GM23338 (cell line): ENCODE data around the gene USP2. TPM values are rescaled to one million over a fixed set of nuclear protein-coding genes. Genes with fewer than 3 reads are reported as not detected.

Experiments
- ATAC-seq: fragments of 200-7000 bp; cut with Tn5 transposase; 3 replicates; pipeline ENCODE4 v1.9.1; 2020
- DNase-seq: peaks from one replicate; pipeline ENCODE4 v3.0.0-alpha.2; 2015; ENCODE audit warnings: low spot score
- H2AFZ ChIP-seq: fragments of 200-600 bp; sonication (generic); 2 replicates; pipeline ENCODE4 v1.8.0; 2016; ENCODE audit warnings: antibody characterized with exemption, mild to moderate bottlenecking, moderate library complexity
- H3F3A ChIP-seq: fragments of 200-600 bp; sonication (generic); replicated peaks from 2 replicates; pipeline ENCODE4 v1.8.0; 2017; ENCODE audit warnings: antibody characterized with exemption, mixed run types, low read depth
- H3K27ac ChIP-seq: fragments of 200-600 bp; sonication (generic); 2 replicates; pipeline ENCODE4 v1.6.1; 2016; ENCODE audit warnings: low read depth
- H3K27me3 ChIP-seq: fragments of 200-600 bp; sonication (generic); 2 replicates; pipeline ENCODE4 v1.8.0; 2016; ENCODE audit warnings: mild to moderate bottlenecking, mixed run types, moderate library complexity; ENCODE audit not compliant: insufficient read depth
- H3K36me3 ChIP-seq: fragments of 200-600 bp; sonication (generic); 2 replicates; pipeline ENCODE4 v1.8.0; 2016; ENCODE audit warnings: mild to moderate bottlenecking; ENCODE audit not compliant: insufficient read depth
- H3K4me1 ChIP-seq: fragments of 200-600 bp; sonication (generic); 2 replicates; pipeline ENCODE4 v1.8.0; 2016; ENCODE audit warnings: mild to moderate bottlenecking, moderate library complexity; ENCODE audit not compliant: insufficient read depth
- H3K4me2 ChIP-seq: fragments of 200-600 bp; sonication (generic); 2 replicates; pipeline ENCODE4 v1.7.1; 2017; ENCODE audit warnings: mixed run types
- H3K4me3 ChIP-seq: fragments of 200-600 bp; sonication (generic); 2 replicates; pipeline ENCODE4 v1.6.1; 2016; ENCODE audit warnings: mixed run types
- H3K79me2 ChIP-seq: fragments of 200-600 bp; sonication (generic); replicated peaks from 2 replicates; pipeline ENCODE4 v1.8.0; 2017; ENCODE audit warnings: mild to moderate bottlenecking; ENCODE audit not compliant: insufficient read depth
- H3K9me2 ChIP-seq: fragments of 200-600 bp; sonication (generic); 2 replicates; pipeline ENCODE4 v1.8.0; 2017; ENCODE audit not compliant: insufficient read depth
- H4K20me1 ChIP-seq: fragments of 200-600 bp; sonication (generic); replicated peaks from 2 replicates; pipeline ENCODE4 v1.8.0; 2017; ENCODE audit warnings: mild to moderate bottlenecking; ENCODE audit not compliant: insufficient read depth
- H3K27ac Mint-ChIP-seq: 2 replicates; pipeline ENCODE4 v1.8.0; 2020; ENCODE audit warnings: inconsistent platforms, mild to moderate bottlenecking, moderate library complexity, mixed read lengths
- H3K27me3 Mint-ChIP-seq: 3 replicates; pipeline ENCODE4 v1.8.0; 2022; ENCODE audit warnings: low read depth, mild to moderate bottlenecking, moderate library complexity, mixed read lengths, inconsistent platforms; ENCODE audit not compliant: insufficient read depth, poor library complexity
- H3K36me3 Mint-ChIP-seq: 3 replicates; pipeline ENCODE4 v1.8.0; 2021; ENCODE audit warnings: low read depth, mild to moderate bottlenecking, inconsistent platforms, moderate library complexity, mixed read lengths
- H3K4me1 Mint-ChIP-seq: 3 replicates; pipeline ENCODE4 v1.8.0; 2020; ENCODE audit warnings: mild to moderate bottlenecking, inconsistent platforms, mixed read lengths
- H3K4me3 Mint-ChIP-seq: 3 replicates; pipeline ENCODE4 v1.8.0; 2021; ENCODE audit warnings: moderate library complexity, mild to moderate bottlenecking, inconsistent platforms, mixed read lengths
- H3K9me3 Mint-ChIP-seq: 3 replicates; pipeline ENCODE4 v1.8.0; 2020; ENCODE audit warnings: moderate library complexity, mild to moderate bottlenecking, inconsistent platforms, mixed read lengths
- CREB1 ChIP-seq: fragments of 250-450 bp; sonication (Bioruptor Pico); IDR thresholded peaks from 2 replicates; pipeline ENCODE4 v1.5.0; 2020; ENCODE audit warnings: low read depth, mild to moderate bottlenecking, moderate library complexity
- CTCF ChIP-seq, 2 experiments: fragments of 200-600 bp in 1 of 2; sonication (generic) in 1 of 2; conservative IDR thresholded peaks; 2 replicates each; pipeline versions ENCODE4 v1.5.1 to v1.6.1; 2016 to 2017; ENCODE audit warnings: antibody characterized with exemption in 2 of 2, low read depth in 2 of 2, mild to moderate bottlenecking in 2 of 2, moderate library complexity in 1 of 2
- EZH2 ChIP-seq: fragments of 200-600 bp; sonication (generic); IDR thresholded peaks from one replicate; pipeline ENCODE4 v1.8.0; 2017; ENCODE audit warnings: antibody characterized with exemption, mild to moderate bottlenecking, low read depth; ENCODE audit not compliant: unreplicated experiment
- EZH2phosphoT487 ChIP-seq: fragments of 200-600 bp; sonication (generic); IDR thresholded peaks from one replicate; pipeline ENCODE4 v1.8.1; 2018; ENCODE audit warnings: antibody characterized with exemption; ENCODE audit not compliant: unreplicated experiment
- JUNB ChIP-seq: IDR thresholded peaks from one replicate; pipeline ENCODE4 v1.6.1; 2016; ENCODE audit warnings: antibody characterized with exemption; ENCODE audit not compliant: unreplicated experiment
- NANOG ChIP-seq: IDR thresholded peaks from 2 replicates; pipeline ENCODE4 v1.6.1; 2016; ENCODE audit warnings: antibody characterized with exemption, borderline replicate concordance
- POLR2AphosphoS5 ChIP-seq: IDR thresholded peaks from 2 replicates; pipeline ENCODE4 v1.6.1; 2016; ENCODE audit warnings: antibody characterized with exemption, low read depth
- STAT1 ChIP-seq: IDR thresholded peaks from one replicate; pipeline ENCODE4 v1.6.1; 2016; ENCODE audit warnings: antibody characterized with exemption; ENCODE audit not compliant: unreplicated experiment
- ZNF114 ChIP-seq: fragments of 250-450 bp; sonication (Bioruptor Pico); IDR thresholded peaks from 2 replicates; pipeline ENCODE4 v1.5.0; 2020; ENCODE audit warnings: mild to moderate bottlenecking, moderate library complexity
- ZNF331 ChIP-seq: fragments of 250-450 bp; sonication (Bioruptor Pico); IDR thresholded peaks from 2 replicates; pipeline ENCODE4 v1.5.0; 2020; ENCODE audit warnings: low read depth, mild to moderate bottlenecking, moderate library complexity
- polyA plus RNA-seq: library from polyadenylated mRNA; unstranded; fragments of >200 nt; fragmentation: Nextera tagmentation; extraction: Ambion mirVana; gene quantifications from 2 replicates; pipeline ENCODE4 v1.2.1, GENCODE V29; 2016
- total RNA-seq: library from RNA; depleted of rRNA; stranded (reverse); fragments of >200 nt; shearing (Covaris generic); gene quantifications from 2 replicates; pipeline ENCODE4 v1.2.3, GENCODE V29; 2014
- TF ChIP-seq, protein P1 (sequence below): IDR thresholded peaks from one replicate; pipeline ENCODE4 v1.6.1; 2018; ENCODE audit warnings: antibody characterized with exemption; ENCODE audit not compliant: unreplicated experiment
- TF ChIP-seq, protein P2 (sequence below): IDR thresholded peaks from 2 replicates; pipeline ENCODE4 v1.6.1; 2016; ENCODE audit warnings: antibody characterized with exemption

USP2 gene
- total and polyA plus RNA-seq, 2 experiments from 2014 or later, result 4.9 to 5.0 TPM

GRCh38 chr11:119361941-119362725, 19.4 kb downstream of the USP2 start (continued):
- TF ChIP-seq EZH2 (no peak), CTCF (conservative IDR thresholded peaks at IDR 0.05; ENCODE audit: low read depth in 2 of 2) (no peak), STAT1 (no peak), NANOG (no peak), POLR2AphosphoS5 (no peak), ZNF114 (CRISPR knock-in tag) (no peak), CREB1 (CRISPR knock-in tag) (no peak)
- TF ChIP-seq, protein P1, sequence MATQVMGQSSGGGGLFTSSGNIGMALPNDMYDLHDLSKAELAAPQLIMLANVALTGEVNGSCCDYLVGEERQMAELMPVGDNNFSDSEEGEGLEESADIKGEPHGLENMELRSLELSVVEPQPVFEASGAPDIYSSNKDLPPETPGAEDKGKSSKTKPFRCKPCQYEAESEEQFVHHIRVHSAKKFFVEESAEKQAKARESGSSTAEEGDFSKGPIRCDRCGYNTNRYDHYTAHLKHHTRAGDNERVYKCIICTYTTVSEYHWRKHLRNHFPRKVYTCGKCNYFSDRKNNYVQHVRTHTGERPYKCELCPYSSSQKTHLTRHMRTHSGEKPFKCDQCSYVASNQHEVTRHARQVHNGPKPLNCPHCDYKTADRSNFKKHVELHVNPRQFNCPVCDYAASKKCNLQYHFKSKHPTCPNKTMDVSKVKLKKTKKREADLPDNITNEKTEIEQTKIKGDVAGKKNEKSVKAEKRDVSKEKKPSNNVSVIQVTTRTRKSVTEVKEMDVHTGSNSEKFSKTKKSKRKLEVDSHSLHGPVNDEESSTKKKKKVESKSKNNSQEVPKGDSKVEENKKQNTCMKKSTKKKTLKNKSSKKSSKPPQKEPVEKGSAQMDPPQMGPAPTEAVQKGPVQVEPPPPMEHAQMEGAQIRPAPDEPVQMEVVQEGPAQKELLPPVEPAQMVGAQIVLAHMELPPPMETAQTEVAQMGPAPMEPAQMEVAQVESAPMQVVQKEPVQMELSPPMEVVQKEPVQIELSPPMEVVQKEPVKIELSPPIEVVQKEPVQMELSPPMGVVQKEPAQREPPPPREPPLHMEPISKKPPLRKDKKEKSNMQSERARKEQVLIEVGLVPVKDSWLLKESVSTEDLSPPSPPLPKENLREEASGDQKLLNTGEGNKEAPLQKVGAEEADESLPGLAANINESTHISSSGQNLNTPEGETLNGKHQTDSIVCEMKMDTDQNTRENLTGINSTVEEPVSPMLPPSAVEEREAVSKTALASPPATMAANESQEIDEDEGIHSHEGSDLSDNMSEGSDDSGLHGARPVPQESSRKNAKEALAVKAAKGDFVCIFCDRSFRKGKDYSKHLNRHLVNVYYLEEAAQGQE, result no peak

DNA sequence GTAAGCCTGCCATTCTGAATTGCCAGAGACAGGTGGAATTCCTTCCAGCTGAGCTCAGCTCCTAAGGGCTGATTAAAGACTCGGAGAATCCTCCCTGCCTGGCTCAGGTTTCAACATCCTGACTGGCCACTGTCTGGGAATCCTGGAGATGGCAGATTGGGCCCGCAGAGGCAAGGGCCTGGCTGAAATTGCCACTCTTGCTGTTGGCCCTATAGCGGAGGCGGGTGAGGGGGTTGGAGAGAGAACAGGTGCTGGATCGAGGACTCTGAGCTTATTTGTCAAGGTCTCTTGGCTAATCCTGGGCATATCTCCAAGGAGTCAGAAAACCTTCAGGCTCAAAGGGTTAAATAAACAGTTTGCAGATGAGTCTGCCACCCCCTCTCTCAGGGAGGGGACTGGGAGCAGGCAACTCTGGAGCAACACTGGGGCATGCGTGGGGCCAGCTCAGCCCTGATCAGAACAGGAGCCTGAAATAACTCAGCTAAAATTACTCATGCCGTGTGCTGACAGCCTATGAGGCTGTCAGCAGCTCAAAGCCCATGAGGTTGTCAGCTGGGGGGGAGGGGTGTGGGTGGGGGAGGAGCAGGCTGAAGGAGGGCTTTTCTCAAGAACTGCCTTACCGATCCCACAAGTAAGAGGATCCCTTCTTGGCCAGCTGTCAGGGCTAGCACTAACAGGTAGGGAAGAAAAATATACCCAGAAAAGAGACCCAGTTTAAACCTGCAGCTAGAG, 20.3 kb downstream of the USP2 start:
- peaks cover 34% of the 10 kb centered on the region for H3K27me3 Mint-ChIP-seq
- Histone ChIP-seq H3K27ac (peak overlapping the region; percentile 63; the same call in 1 of the 2 replicates), H3K79me2 (no peaks in the 10 kb centered on the region), H3K4me3 (peak overlapping the region; percentile 45), H3K9me2 (no peaks in the 10 kb centered on the region), H3K4me1 (peaks cover 38% of the 10 kb centered on the region), H3K4me2 (peak overlapping the region; percentile 69), H2AFZ (no peak overlapping the region), H3F3A (peaks cover 3% of the 10 kb centered on the region; the same call in 1 of the 2 replicates), H4K20me1 (peaks cover 4% of the 10 kb centered on the region; the same call in 1 of the 2 replicates), H3K27me3 (peaks cover 50% of the 10 kb centered on the region), H3K36me3 (no peaks in the 10 kb centered on the region)
- H3K9me3 Mint-ChIP-seq, result peaks cover under 1% of the 10 kb centered on the region; the same call in 1 of the 3 replicates
- ATAC-seq, result peak; percentile 50
- peaks cover 44% of the 10 kb centered on the region for H3K4me1 Mint-ChIP-seq
- no peak overlapping the region for H3K27ac Mint-ChIP-seq
- H3K4me3 Mint-ChIP-seq, result peak overlapping the region; percentile 62
- H3K36me3 Mint-ChIP-seq, result peaks cover 19% of the 10 kb centered on the region
- peak; percentile 88 for DNase-seq
- TF ChIP-seq POLR2AphosphoS5 (no peak), EZH2phosphoT487 (no peak), CTCF (conservative IDR thresholded peaks at IDR 0.05; ENCODE audit: low read depth in 2 of 2) (no peak), ZNF331 (CRISPR knock-in tag) (no peak), JUNB (no peak), CREB1 (CRISPR knock-in tag) (no peak)
- TF ChIP-seq, protein P2, sequence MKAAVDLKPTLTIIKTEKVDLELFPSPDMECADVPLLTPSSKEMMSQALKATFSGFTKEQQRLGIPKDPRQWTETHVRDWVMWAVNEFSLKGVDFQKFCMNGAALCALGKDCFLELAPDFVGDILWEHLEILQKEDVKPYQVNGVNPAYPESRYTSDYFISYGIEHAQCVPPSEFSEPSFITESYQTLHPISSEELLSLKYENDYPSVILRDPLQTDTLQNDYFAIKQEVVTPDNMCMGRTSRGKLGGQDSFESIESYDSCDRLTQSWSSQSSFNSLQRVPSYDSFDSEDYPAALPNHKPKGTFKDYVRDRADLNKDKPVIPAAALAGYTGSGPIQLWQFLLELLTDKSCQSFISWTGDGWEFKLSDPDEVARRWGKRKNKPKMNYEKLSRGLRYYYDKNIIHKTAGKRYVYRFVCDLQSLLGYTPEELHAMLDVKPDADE, result no peak
